ENCODE results near the gene MSI2. TPM values are rescaled to one million over a fixed set of nuclear protein-coding genes. Genes with fewer than 3 reads are reported as not detected.

MSI2 gene
- total RNA-seq, 4 donors from 2014 or later: 19.7 to 35.8 (median 22.4) TPM

- no peaks in the 10 kb centered on the region for H3K36me3 ChIP-seq
- no peak overlapping the region for H3K27ac ChIP-seq
- no peaks in the 10 kb centered on the region for H3K4me1 ChIP-seq
- TF ChIP-seq CTCF (IDR thresholded peaks at IDR 0.05) (no peak), EP300 (IDR thresholded peaks at IDR 0.05) (no peak), POLR2AphosphoS5 (IDR thresholded peaks at IDR 0.05) (no peak)
- no peak for DNase-seq (ENCODE audit: low spot score in 2 of 2)
- 91% methylated on average over 6 of the region's 6 CpGs for WGBS
- no peaks in the 10 kb centered on the region for H3K27me3 ChIP-seq
- no peaks in the 10 kb centered on the region for H3K9me3 ChIP-seq
- H3K4me3 ChIP-seq: no peak overlapping the region
These were observed 21.2 kb upstream of the MSI2 start for GRCh38 chr17:57235124-57235523.

DNA sequence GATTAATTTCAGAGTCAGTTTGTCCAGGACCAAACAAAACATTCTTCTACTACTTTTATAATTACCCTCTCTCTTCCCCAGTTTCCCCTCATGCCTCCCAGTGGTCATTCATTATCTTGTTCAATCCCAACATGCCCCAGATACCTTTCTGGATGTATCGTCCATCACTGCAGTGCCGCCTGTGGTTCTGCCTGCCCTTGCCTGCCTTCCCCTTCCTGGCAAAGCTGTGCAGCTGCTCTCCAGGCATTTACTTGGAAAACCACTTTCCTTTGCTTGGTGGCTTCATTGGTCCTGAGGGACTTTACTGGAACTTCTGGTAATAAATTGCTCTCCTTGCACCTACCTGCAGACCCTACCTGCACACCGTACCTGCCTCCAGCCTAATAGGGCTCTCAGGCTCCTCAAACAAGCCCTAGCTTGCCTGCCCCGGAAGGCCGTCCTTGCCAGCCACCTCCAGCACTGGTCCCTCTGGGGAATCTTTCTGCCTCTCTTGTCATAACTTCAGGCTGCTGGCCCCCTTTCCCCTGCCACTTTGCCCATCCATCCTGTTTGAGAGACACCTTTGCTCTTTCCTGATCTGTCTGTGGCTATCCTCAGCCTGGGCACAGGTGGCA, 19.5 kb upstream of the MSI2 start:
- Histone ChIP-seq H3K27me3 (no peaks in the 10 kb centered on the region), H3K4me1 (no peaks in the 10 kb centered on the region), H3K4me3 (no peak overlapping the region), H3K36me3 (no peaks in the 10 kb centered on the region), H3K9me3 (no peaks in the 10 kb centered on the region), H3K27ac (no peak overlapping the region)
- TF ChIP-seq CTCF (IDR thresholded peaks at IDR 0.05) (no peak), EP300 (IDR thresholded peaks at IDR 0.05) (no peak), POLR2AphosphoS5 (IDR thresholded peaks at IDR 0.05) (no peak), POLR2A (IDR thresholded peaks at IDR 0.05) (no peak)
- 65% methylated on average over 5 of the region's 5 CpGs for WGBS
- no peak for DNase-seq (ENCODE audit: low spot score in 2 of 2)

- no peaks in the 10 kb centered on the region for H3K36me3 ChIP-seq
- no peaks in the 10 kb centered on the region for H3K9me3 ChIP-seq
- no peak for DNase-seq (ENCODE audit: low spot score in 2 of 2)
- H3K27ac ChIP-seq: no peak overlapping the region
- H3K27me3 ChIP-seq: no peaks in the 10 kb centered on the region
- H3K4me1 ChIP-seq: no peaks in the 10 kb centered on the region
- no peak for TF ChIP-seq POLR2A (IDR thresholded peaks at IDR 0.05)
- no peak for TF ChIP-seq CTCF (IDR thresholded peaks at IDR 0.05)
- no peak for TF ChIP-seq POLR2AphosphoS5 (IDR thresholded peaks at IDR 0.05)
- TF ChIP-seq EP300 (IDR thresholded peaks at IDR 0.05): no peak
- 63% methylated on average over 3 of the region's 3 CpGs for WGBS
- H3K4me3 ChIP-seq: no peak overlapping the region
These were observed 15.7 kb upstream of the MSI2 start for GRCh38 chr17:57240648-57241047.

- no peaks in the 10 kb centered on the region for H3K27me3 ChIP-seq
- H3K4me1 ChIP-seq: no peaks in the 10 kb centered on the region
- H3K9me3 ChIP-seq: no peaks in the 10 kb centered on the region
- no peaks in the 10 kb centered on the region for H3K36me3 ChIP-seq
- TF ChIP-seq CTCF (IDR thresholded peaks at IDR 0.05): no peak
- no peak for TF ChIP-seq POLR2AphosphoS5 (IDR thresholded peaks at IDR 0.05)
- TF ChIP-seq POLR2A (IDR thresholded peaks at IDR 0.05): no peak
- TF ChIP-seq EP300 (IDR thresholded peaks at IDR 0.05): no peak
- H3K4me3 ChIP-seq: no peak overlapping the region
- WGBS: 46% methylated on average over 6 of the region's 7 CpGs
- DNase-seq (ENCODE audit: low spot score in 2 of 2): no peak
- no peak overlapping the region for H3K27ac ChIP-seq
These were observed 14.2 kb upstream of the MSI2 start for GRCh38 chr17:57242148-57242547.

DNA sequence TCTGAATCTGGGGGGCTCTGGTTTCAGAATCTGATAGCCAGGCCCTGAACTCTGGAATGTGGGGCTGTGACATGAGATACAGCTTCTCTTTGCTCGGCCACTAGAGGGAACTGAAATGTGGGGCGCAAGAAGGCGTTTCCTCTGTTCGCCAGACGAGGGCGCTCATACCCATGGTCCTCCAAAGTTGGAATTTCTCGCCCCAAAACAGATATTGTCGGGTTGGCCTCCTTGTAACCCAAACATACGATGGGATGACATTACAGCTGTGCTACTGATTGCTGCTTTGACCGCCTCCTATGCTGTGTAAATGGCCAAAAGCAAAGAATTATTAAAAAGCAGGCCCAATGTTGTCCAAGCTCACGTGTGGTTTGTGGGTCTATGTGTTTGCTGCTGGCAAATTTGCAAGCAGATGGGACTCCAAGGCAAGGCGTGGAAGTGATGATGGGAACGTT, 13.1 kb upstream of the MSI2 start:
- WGBS: 17% methylated on average over 13 of the region's 13 CpGs
- no peak for TF ChIP-seq EP300 (IDR thresholded peaks at IDR 0.05)
- TF ChIP-seq POLR2AphosphoS5 (IDR thresholded peaks at IDR 0.05): no peak
- no peak for TF ChIP-seq POLR2A (IDR thresholded peaks at IDR 0.05)
- TF ChIP-seq CTCF (IDR thresholded peaks at IDR 0.05): peak; percentile 93 to 95
- H3K27ac ChIP-seq: no peak overlapping the region
- H3K4me3 ChIP-seq: no peak overlapping the region
- H3K4me1 ChIP-seq: no peaks in the 10 kb centered on the region
- no peaks in the 10 kb centered on the region for H3K9me3 ChIP-seq
- no peaks in the 10 kb centered on the region for H3K36me3 ChIP-seq
- no peak for DNase-seq (ENCODE audit: low spot score in 2 of 2)
- no peaks in the 10 kb centered on the region for H3K27me3 ChIP-seq

Data from suprapubic skin (tissue), 4 donors.